HG03064 (cell line): Measurements from ENCODE around the gene SIMC1.
"Not testable (repeated sequence)": the region's sequence is repeated elsewhere in the genome, so short reads cannot be mapped to it uniquely, and the experiment has no call there.

Experiments used
- ATAC-seq: cut with Tn5 transposase; IDR thresholded peaks from one replicate; pipeline ENCODE4 v1.9.1; 2021; ENCODE audit warnings: low read depth; ENCODE audit not compliant: unreplicated experiment

SIMC1 gene

GRCh38 chr5:176290057-176290840, 52.0 kb downstream of the SIMC1 start:
- not testable (repeated sequence) for ATAC-seq

GRCh38 chr5:176305356-176305755, 67.1 kb downstream of the SIMC1 start:
- not testable (repeated sequence) for ATAC-seq

GRCh38 chr5:176317534-176318374, 79.5 kb downstream of the SIMC1 start:
- ATAC-seq = no peak

GRCh38 chr5:176319827-176320554, 81.8 kb downstream of the SIMC1 start:
- ATAC-seq = no peak

- ATAC-seq = no peak
These were observed 82.4 kb downstream of the SIMC1 start for GRCh38 chr5:176320577-176320976.

GRCh38 chr5:176334031-176334770, 96.0 kb downstream of the SIMC1 start:
- ATAC-seq = no peak

- no peak for ATAC-seq
These were observed 99.7 kb downstream of the SIMC1 start for GRCh38 chr5:176337913-176338312.

GRCh38 chr5:176339304-176339703, 101.1 kb downstream of the SIMC1 start:
- ATAC-seq = no peak

- no peak for ATAC-seq
These were observed 103.3 kb downstream of the SIMC1 start for GRCh38 chr5:176341325-176342157.

GRCh38 chr5:176342158-176342483, 103.9 kb downstream of the SIMC1 start:
- no peak for ATAC-seq

- ATAC-seq = no peak
These were observed 104.7 kb downstream of the SIMC1 start for GRCh38 chr5:176342766-176343458.

GRCh38 chr5:176350416-176350815, 112.2 kb downstream of the SIMC1 start:
- no peak for ATAC-seq

- no peak for ATAC-seq
These were observed 114.1 kb downstream of the SIMC1 start for GRCh38 chr5:176352116-176352878.

- no peak for ATAC-seq
These were observed 115.3 kb downstream of the SIMC1 start for GRCh38 chr5:176353533-176353932.

GRCh38 chr5:176355400-176356178, 117.4 kb downstream of the SIMC1 start:
- no peak for ATAC-seq

- ATAC-seq = no peak
These were observed 117.9 kb downstream of the SIMC1 start for GRCh38 chr5:176356179-176356566.

GRCh38 chr5:176359658-176360057, 121.4 kb downstream of the SIMC1 start:
- no peak for ATAC-seq
